Measurements from ENCODE around the gene ENPP5.
"Not testable (repeated sequence)": the region's sequence is repeated elsewhere in the genome, so short reads cannot be mapped to it uniquely, and the experiment has no call there.

ENPP5 gene

GRCh38 chr6:46135176-46135575 lies 35.6 kb downstream of the ENPP5 start:
- no peak for DNase-seq (ENCODE audit: low spot score)
- Histone ChIP-seq H3K9ac (ENCODE audit: low read depth, low read length, poor library complexity) (no peak overlapping the region), H3K27ac (replicated peaks; ENCODE audit: low read length) (no peak overlapping the region), H4K91ac (ENCODE audit: low read depth, low read length, poor library complexity) (no peak overlapping the region), H3K4me2 (ENCODE audit: insufficient read depth, low read length, poor library complexity, severe bottlenecking) (no peak overlapping the region), H3K18ac (ENCODE audit: low read length) (no peak overlapping the region), H3K36me3 (replicated peaks in 1 of 2; ENCODE audit: control insufficient read depth in 2 of 2, insufficient read depth in 2 of 2, low read length in 2 of 2) (no peaks in the 10 kb centered on the region), H3K9me3 (replicated peaks in 1 of 2; ENCODE audit: control insufficient read depth in 2 of 2, insufficient read depth in 1 of 2, low read depth in 1 of 2, low read length in 2 of 2) (no peaks in the 10 kb centered on the region), H3K23ac (ENCODE audit: low read depth, low read length, poor library complexity) (no peak overlapping the region), H2BK120ac (ENCODE audit: low read depth, low read length) (no peak overlapping the region), H2BK5ac (ENCODE audit: low read length) (no peak overlapping the region), H2AFZ (ENCODE audit: low read length) (no peak overlapping the region), H3K79me1 (ENCODE audit: low read depth, low read length) (no peaks in the 10 kb centered on the region), H3K4me3 (ENCODE audit: low read length in 2 of 2) (no peak overlapping the region), H2BK15ac (ENCODE audit: low read length) (no peak overlapping the region), H3K14ac (ENCODE audit: low read length) (no peak overlapping the region), H2BK12ac (ENCODE audit: low read length) (no peak overlapping the region), H2AK5ac (ENCODE audit: low read depth, low read length) (no peak overlapping the region), H3K27me3 (ENCODE audit: control insufficient read depth in 3 of 3, insufficient read depth in 3 of 3, low read depth in 1 of 3, low read length in 3 of 3) (peaks cover 0 to 6% (median 0%) of the 10 kb centered on the region in 3 experiments), H3K4me1 (ENCODE audit: control insufficient read depth in 2 of 2, insufficient read depth in 1 of 2, low read depth in 1 of 2, low read length in 2 of 2) (no peaks in the 10 kb centered on the region), H4K8ac (ENCODE audit: low read depth, low read length) (no peak overlapping the region), H3K4ac (ENCODE audit: low read length) (no peak overlapping the region)
- WGBS, 2 donors (ENCODE audit: extremely low coverage in 2 of 2, insufficient read length in 2 of 2, insufficient replicate concordance in 1 of 2): no CpG with 5 or more reads among the region's 1 CpG

GRCh38 chr6:46134216-46134615 lies 36.6 kb downstream of the ENPP5 start:
- H3K27me3 ChIP-seq (ENCODE audit: control insufficient read depth in 3 of 3, insufficient read depth in 3 of 3, low read depth in 1 of 3, low read length in 3 of 3): peaks cover 0 to 12% (median 0%) of the 10 kb centered on the region in 3 experiments
- no peak overlapping the region for H3K23ac ChIP-seq (ENCODE audit: low read depth, low read length, poor library complexity)
- no peak overlapping the region for H4K91ac ChIP-seq (ENCODE audit: low read depth, low read length, poor library complexity)
- H2BK120ac ChIP-seq (ENCODE audit: low read depth, low read length): no peak overlapping the region
- no peak overlapping the region for H3K4ac ChIP-seq (ENCODE audit: low read length)
- no peak overlapping the region for H3K4me3 ChIP-seq (ENCODE audit: low read length in 2 of 2)
- no peak overlapping the region for H2BK15ac ChIP-seq (ENCODE audit: low read length)
- DNase-seq (ENCODE audit: low spot score): peak; percentile 15
- H2AK5ac ChIP-seq (ENCODE audit: low read depth, low read length): no peak overlapping the region
- H2BK5ac ChIP-seq (ENCODE audit: low read length): no peak overlapping the region
- H3K36me3 ChIP-seq (replicated peaks in 1 of 2; ENCODE audit: control insufficient read depth in 2 of 2, insufficient read depth in 2 of 2, low read length in 2 of 2): no peaks in the 10 kb centered on the region
- no peak overlapping the region for H3K14ac ChIP-seq (ENCODE audit: low read length)
- H3K18ac ChIP-seq (ENCODE audit: low read length): no peak overlapping the region
- no peak overlapping the region for H3K9ac ChIP-seq (ENCODE audit: low read depth, low read length, poor library complexity)
- H3K9me3 ChIP-seq (replicated peaks in 1 of 2; ENCODE audit: control insufficient read depth in 2 of 2, insufficient read depth in 1 of 2, low read depth in 1 of 2, low read length in 2 of 2): no peaks in the 10 kb centered on the region
- H3K27ac ChIP-seq (replicated peaks; ENCODE audit: low read length): no peak overlapping the region
- H4K8ac ChIP-seq (ENCODE audit: low read depth, low read length): no peak overlapping the region
- H2BK12ac ChIP-seq (ENCODE audit: low read length): no peak overlapping the region
- no peak overlapping the region for H3K4me2 ChIP-seq (ENCODE audit: insufficient read depth, low read length, poor library complexity, severe bottlenecking)
- no peaks in the 10 kb centered on the region for H3K79me1 ChIP-seq (ENCODE audit: low read depth, low read length)
- H3K4me1 ChIP-seq (ENCODE audit: control insufficient read depth in 2 of 2, insufficient read depth in 1 of 2, low read depth in 1 of 2, low read length in 2 of 2): peaks cover 0 to 1% of the 10 kb centered on the region in 2 donors
- WGBS, 2 donors (ENCODE audit: extremely low coverage in 2 of 2, insufficient read length in 2 of 2, insufficient replicate concordance in 1 of 2): no CpG with 5 or more reads among the region's 2 CpGs
- no peak overlapping the region for H2AFZ ChIP-seq (ENCODE audit: low read length)

- not testable (repeated sequence) for H2BK5ac ChIP-seq (ENCODE audit: low read length); H3K14ac ChIP-seq (ENCODE audit: low read length); H3K18ac ChIP-seq (ENCODE audit: low read length); H3K4me3 ChIP-seq (ENCODE audit: low read length in 2 of 2); H4K91ac ChIP-seq (ENCODE audit: low read depth, low read length, poor library complexity); H2BK15ac ChIP-seq (ENCODE audit: low read length); H3K27ac ChIP-seq (replicated peaks; ENCODE audit: low read length); H3K79me1 ChIP-seq (ENCODE audit: low read depth, low read length); H3K9me3 ChIP-seq (replicated peaks in 1 of 2; ENCODE audit: control insufficient read depth in 2 of 2, insufficient read depth in 1 of 2, low read depth in 1 of 2, low read length in 2 of 2); H2AFZ ChIP-seq (ENCODE audit: low read length); H3K36me3 ChIP-seq (replicated peaks in 1 of 2; ENCODE audit: control insufficient read depth in 2 of 2, insufficient read depth in 2 of 2, low read length in 2 of 2); H3K23ac ChIP-seq (ENCODE audit: low read depth, low read length, poor library complexity); H4K8ac ChIP-seq (ENCODE audit: low read depth, low read length); H3K4me2 ChIP-seq (ENCODE audit: insufficient read depth, low read length, poor library complexity, severe bottlenecking); H2BK12ac ChIP-seq (ENCODE audit: low read length); H3K9ac ChIP-seq (ENCODE audit: low read depth, low read length, poor library complexity); H2BK120ac ChIP-seq (ENCODE audit: low read depth, low read length); H3K4me1 ChIP-seq (ENCODE audit: control insufficient read depth in 2 of 2, insufficient read depth in 1 of 2, low read depth in 1 of 2, low read length in 2 of 2); DNase-seq (ENCODE audit: low spot score); H2AK5ac ChIP-seq (ENCODE audit: low read depth, low read length); H3K4ac ChIP-seq (ENCODE audit: low read length)
- WGBS, 2 donors (ENCODE audit: extremely low coverage in 2 of 2, insufficient read length in 2 of 2, insufficient replicate concordance in 1 of 2): no CpG with 5 or more reads among the region's 1 CpG
- peaks cover 0 to 19% (median 0%) of the 10 kb centered on the region in 3 experiments for H3K27me3 ChIP-seq (ENCODE audit: control insufficient read depth in 3 of 3, insufficient read depth in 3 of 3, low read depth in 1 of 3, low read length in 3 of 3)
Measured at GRCh38 chr6:46131291-46131690, 39.5 kb downstream of the ENPP5 start.

- H3K14ac ChIP-seq (ENCODE audit: low read length): no peak overlapping the region
- no peak overlapping the region for H3K4me3 ChIP-seq (ENCODE audit: low read length in 2 of 2)
- no peak overlapping the region for H2AK5ac ChIP-seq (ENCODE audit: low read depth, low read length)
- no peak overlapping the region for H3K9ac ChIP-seq (ENCODE audit: low read depth, low read length, poor library complexity)
- no peak overlapping the region for H2BK5ac ChIP-seq (ENCODE audit: low read length)
- peaks cover 0 to 1% of the 10 kb centered on the region in 2 donors for H3K4me1 ChIP-seq (ENCODE audit: control insufficient read depth in 2 of 2, insufficient read depth in 1 of 2, low read depth in 1 of 2, low read length in 2 of 2)
- no peak for DNase-seq (ENCODE audit: low spot score)
- peaks cover 0 to 19% (median 0%) of the 10 kb centered on the region in 3 experiments for H3K27me3 ChIP-seq (ENCODE audit: control insufficient read depth in 3 of 3, insufficient read depth in 3 of 3, low read depth in 1 of 3, low read length in 3 of 3)
- no peak overlapping the region for H2AFZ ChIP-seq (ENCODE audit: low read length)
- no peak overlapping the region for H3K27ac ChIP-seq (replicated peaks; ENCODE audit: low read length)
- WGBS, 2 donors (ENCODE audit: extremely low coverage in 2 of 2, insufficient read length in 2 of 2, insufficient replicate concordance in 1 of 2): no CpG with 5 or more reads among the region's 4 CpGs
- H3K4me2 ChIP-seq (ENCODE audit: insufficient read depth, low read length, poor library complexity, severe bottlenecking): no peak overlapping the region
- no peak overlapping the region for H3K18ac ChIP-seq (ENCODE audit: low read length)
- H3K36me3 ChIP-seq (replicated peaks in 1 of 2; ENCODE audit: control insufficient read depth in 2 of 2, insufficient read depth in 2 of 2, low read length in 2 of 2): no peaks in the 10 kb centered on the region
- no peak overlapping the region for H3K4ac ChIP-seq (ENCODE audit: low read length)
- H3K79me1 ChIP-seq (ENCODE audit: low read depth, low read length): no peaks in the 10 kb centered on the region
- H2BK12ac ChIP-seq (ENCODE audit: low read length): no peak overlapping the region
- no peak overlapping the region for H4K91ac ChIP-seq (ENCODE audit: low read depth, low read length, poor library complexity)
- H3K9me3 ChIP-seq (replicated peaks in 1 of 2; ENCODE audit: control insufficient read depth in 2 of 2, insufficient read depth in 1 of 2, low read depth in 1 of 2, low read length in 2 of 2): no peaks in the 10 kb centered on the region
- H3K23ac ChIP-seq (ENCODE audit: low read depth, low read length, poor library complexity): no peak overlapping the region
- H2BK15ac ChIP-seq (ENCODE audit: low read length): no peak overlapping the region
- H2BK120ac ChIP-seq (ENCODE audit: low read depth, low read length): no peak overlapping the region
- H4K8ac ChIP-seq (ENCODE audit: low read depth, low read length): no peak overlapping the region
Measured at GRCh38 chr6:46130666-46131065, 40.1 kb downstream of the ENPP5 start.

Data from neuronal stem cell (in vitro differentiated cells).